Psoas muscle (tissue), 8 donors: ENCODE data around the gene FBN3. TPM values are rescaled to one million over a fixed set of nuclear protein-coding genes. Genes with fewer than 3 reads are reported as not detected.

ENCODE experiments used
- ATAC-seq, 4 donors: fragments of 200-7000 bp; cut with Tn5 transposase; one replicate each; pipeline ENCODE4 v1.9.1; 2020; ENCODE audit warnings: moderate library complexity in 3 of 4, mild to moderate bottlenecking in 2 of 4
- DNase-seq, 2 donors: peaks; one replicate each; pipeline ENCODE4 v3.0.0-alpha.2; 2020
- H3K27ac ChIP-seq: fragments of 200-600 bp; one replicate; pipeline ENCODE4 v1.8.0; 2022
- H3K27me3 ChIP-seq, 3 donors: fragments of 200-600 bp in 1 of 3; one replicate each; pipeline versions ENCODE4 v1.6.1 to v1.8.0; 2013 to 2022; ENCODE audit warnings: low read length in 2 of 3, mild to moderate bottlenecking in 2 of 3, moderate library complexity in 1 of 3; ENCODE audit not compliant: insufficient read depth in 3 of 3
- H3K36me3 ChIP-seq, 2 donors: fragments of 200-600 bp in 1 of 2; one replicate each; pipeline versions ENCODE4 v1.6.1 to v1.8.0; 2013 to 2022; ENCODE audit warnings: low read depth in 1 of 2, mild to moderate bottlenecking in 1 of 2, moderate library complexity in 1 of 2; ENCODE audit not compliant: insufficient read depth in 1 of 2
- H3K4me1 ChIP-seq: fragments of 200-600 bp; one replicate; pipeline ENCODE4 v1.8.0; 2022
- H3K4me3 ChIP-seq: fragments of 200-600 bp; one replicate; pipeline ENCODE4 v1.8.0; 2022; ENCODE audit warnings: mild to moderate bottlenecking
- H3K9me3 ChIP-seq: fragments of 200-600 bp; one replicate; pipeline ENCODE4 v1.8.0; 2022
- CTCF ChIP-seq: fragments of 200-600 bp; IDR thresholded peaks from one replicate; pipeline ENCODE4 v1.8.0; 2022; ENCODE audit warnings: antibody characterized with exemption
- WGBS, 3 donors: extraction: QIAGEN DNeasy Blood & Tissue Kit; methylation state at CpG; one replicate each; pipeline versions ENCODE4 v1.1.6 to v1.1.7; 2013; 5-methylcytosine and 5-hydroxymethylcytosine counted together
- intact Hi-C, 2 donors: fragments of 100-400 bp; cut with DNase I; formaldehyde crosslinking; loops; one replicate each; pipeline versions ENCODE4 v1.11.0 to v1.14.2; 2022
- polyA plus RNA-seq, 3 donors: library from polyadenylated mRNA; stranded (reverse); fragments of 200-250 nt; gene quantifications; one replicate each; pipeline ENCODE4 v1.2.3, GENCODE V29; 2013
- total RNA-seq, 4 donors: library from RNA; stranded (reverse); fragmentation: NEBNext Ultra II Directional in 2 of 4; extraction: Animal tissue kit (Norgen Biotek cat#: 25700) in 2 of 4; gene quantifications; one replicate each; pipeline versions ENCODE4 v1.2.1 to v1.2.4, GENCODE V29; 2021 to 2023
- donor health status: healthy with polysubstance abuse.
- donor health status: DM: no; HTN: no; CAD: no; lungs with moderate emphysema.
- donor health status: Bipolar disorder and iron deficiency.
- donor health status: healthy.
- donor health status: DM: yes; HTN: yes; CAD: no.
- donor health status: DM: no; HTN: no; CAD: no.
- donor health status: DM: no; HTN: no; CAD: no.
- donor health status: DM: yes; HTN: yes; CAD: no.

The FBN3 gene
- total and polyA plus RNA-seq, 7 donors: 0.01 to 0.51 (median 0.02) TPM; not detected in 2

- H3K9me3 ChIP-seq: no peaks in the 10 kb centered on the region
- no peak for TF ChIP-seq CTCF
- DNase-seq (no peak), ATAC-seq (no peak)
- intact Hi-C loops: no loop called here
- peaks cover 0 to 37% (median 9%) of the 10 kb centered on the region in 3 donors for H3K27me3 ChIP-seq
- no peaks in the 10 kb centered on the region for H3K36me3 ChIP-seq
- WGBS, 3 donors: 69 to 76% (median 71%) methylated on average over 14 of the region's 14 CpGs
- H3K27ac ChIP-seq: no peak overlapping the region
- H3K4me3 ChIP-seq: no peak overlapping the region
- H3K4me1 ChIP-seq: no peaks in the 10 kb centered on the region
Measured at GRCh38 chr19:8144273-8144995, 5.0 kb downstream of the FBN3 start.

GRCh38 chr19:8143041-8143440, 6.4 kb downstream of the FBN3 start:
- Histone ChIP-seq H3K27me3 (peaks cover 0 to 23% (median 9%) of the 10 kb centered on the region in 3 donors), H3K27ac (no peak overlapping the region), H3K4me3 (no peak overlapping the region), H3K9me3 (no peaks in the 10 kb centered on the region), H3K36me3 (no peaks in the 10 kb centered on the region), H3K4me1 (no peaks in the 10 kb centered on the region)
- intact Hi-C loops: no loop called here
- WGBS, 3 donors: 28 to 38% (median 30%) methylated on average over 9 to 10 of the region's 10 CpGs
- no peak for DNase-seq
- no peak for TF ChIP-seq CTCF
- no peak for ATAC-seq

- no peak overlapping the region for H3K4me3 ChIP-seq
- peaks cover 0 to 18% (median 9%) of the 10 kb centered on the region in 3 donors for H3K27me3 ChIP-seq
- no peaks in the 10 kb centered on the region for H3K36me3 ChIP-seq
- H3K9me3 ChIP-seq: no peaks in the 10 kb centered on the region
- no peak for ATAC-seq
- TF ChIP-seq CTCF: no peak
- no peak overlapping the region for H3K27ac ChIP-seq
- H3K4me1 ChIP-seq: no peaks in the 10 kb centered on the region
- intact Hi-C loops: no loop called here
- WGBS, 3 donors: 45 to 52% (median 51%) methylated on average over 6 of the region's 6 CpGs
- DNase-seq: no peak
Measured at GRCh38 chr19:8142513-8142900, 6.9 kb downstream of the FBN3 start.

- no peak for DNase-seq
- 68 to 80% (median 68%) methylated on average over 21 of the region's 21 CpGs for WGBS, 3 donors
- no peak overlapping the region for H3K27ac ChIP-seq
- intact Hi-C loops: no loop called here
- peaks cover 0 to 13% (median 9%) of the 10 kb centered on the region in 3 donors for H3K27me3 ChIP-seq
- H3K36me3 ChIP-seq: no peaks in the 10 kb centered on the region
- TF ChIP-seq CTCF: no peak
- H3K9me3 ChIP-seq: no peaks in the 10 kb centered on the region
- H3K4me3 ChIP-seq: no peak overlapping the region
- no peaks in the 10 kb centered on the region for H3K4me1 ChIP-seq
- ATAC-seq: no peak
Measured at GRCh38 chr19:8141726-8142512, 7.5 kb downstream of the FBN3 start.
